Heart right ventricle (tissue), 16 donors: ENCODE data around the gene PSEN2. TPM values are rescaled to one million over a fixed set of nuclear protein-coding genes. Genes with fewer than 3 reads are reported as not detected.

Experiments
- ATAC-seq, 8 donors: fragments of 200-7000 bp; cut with Tn5 transposase; one replicate each; pipeline ENCODE4 v1.9.1; 2020; ENCODE audit warnings: mild to moderate bottlenecking in 8 of 8, moderate library complexity in 8 of 8, moderate number of reproducible peaks in 1 of 8
- DNase-seq, 2 donors: peaks; one replicate each; pipeline ENCODE4 v3.0.0-alpha.2; 2020
- H3K27ac ChIP-seq, 10 donors: fragments of 200-600 bp; sonication (generic) in 2 of 10; one replicate each; pipeline versions ENCODE4 v1.5.0 to v1.8.0; 2020 to 2022; ENCODE audit warnings: mild to moderate bottlenecking in 3 of 10
- H3K27me3 ChIP-seq, 7 donors: fragments of 200-600 bp; one replicate each; pipeline ENCODE4 v1.8.0; 2021 to 2022; ENCODE audit warnings: mild to moderate bottlenecking in 2 of 7
- H3K36me3 ChIP-seq, 9 donors: fragments of 200-600 bp; sonication (generic) in 1 of 9; one replicate each; pipeline versions ENCODE4 v1.5.0 to v1.8.0; 2020 to 2022; ENCODE audit warnings: mild to moderate bottlenecking in 2 of 9
- H3K4me1 ChIP-seq, 9 donors: fragments of 200-600 bp; sonication (generic) in 1 of 9; one replicate each; pipeline versions ENCODE4 v1.5.0 to v1.8.0; 2020 to 2022; ENCODE audit warnings: mild to moderate bottlenecking in 4 of 9
- H3K4me3 ChIP-seq, 10 donors: fragments of 200-600 bp; sonication (generic) in 2 of 10; one replicate each; pipeline versions ENCODE4 v1.5.0 to v1.8.0; 2020 to 2022; ENCODE audit warnings: mild to moderate bottlenecking in 7 of 10, moderate library complexity in 2 of 10
- H3K9me3 ChIP-seq, 11 donors: fragments of 200-600 bp in 10 of 11; sonication (generic) in 2 of 11; one replicate each; pipeline versions ENCODE4 v1.5.0 to v1.8.0; 2013 to 2022; ENCODE audit warnings: mild to moderate bottlenecking in 2 of 11, control low read depth in 1 of 11, moderate library complexity in 1 of 11
- CTCF ChIP-seq, 9 donors: fragments of 200-600 bp; sonication (generic) in 2 of 9; IDR thresholded peaks; one replicate each; pipeline versions ENCODE4 v1.5.0 to v1.8.0; 2021 to 2022; ENCODE audit warnings: antibody characterized with exemption in 9 of 9, mild to moderate bottlenecking in 5 of 9, moderate library complexity in 1 of 9
- WGBS, 2 donors: extraction: QIAGEN DNeasy Blood & Tissue Kit; methylation state at CpG; one replicate each; pipeline ENCODE4 v1.1.7; 2013; ENCODE audit warnings: inconsistent platforms in 1 of 2; 5-methylcytosine and 5-hydroxymethylcytosine counted together
- intact Hi-C, 10 donors: fragments of 100-400 bp; cut with DNase I; formaldehyde crosslinking; loops; one replicate each; pipeline versions ENCODE4 v1.11.1 to v1.14.2; 2022
- polyA plus RNA-seq, 2 donors: library from polyadenylated mRNA; stranded (reverse); fragments of 200-250 nt; gene quantifications; one replicate each; pipeline ENCODE4 v1.2.3, GENCODE V29; 2013
- total RNA-seq, 10 donors: library from RNA; stranded (reverse); fragmentation: NEBNext Ultra II Directional in 3 of 10; extraction: Animal tissue kit (Norgen Biotek cat#: 25700) in 3 of 10; gene quantifications; one replicate each; pipeline versions ENCODE4 v1.2.1 to v1.2.4, GENCODE V29; 2021 to 2023
- donor health status: Arrhythmogenic right ventricular cardiomyopathy.
- donor health status: ischemic (EF 13 %, LVEDD 7.1; RV severe dilation, severe dysfunction).
- donor health status: healthy with polysubstance abuse.
- donor health status: DM: no; HTN: yes; CAD: no.
- donor health status: DM: no; HTN: no; CAD: no.
- donor health status: ischemic (EF 25% LVEDD 6.9; RV normal size, moderate dysfunction).
- donor health status: ischemic (EF 25% LVEDD 5.7; RV mildly dilated, moderate dysfunction).
- donor health status: healthy.
- donor health status: DM: yes; HTN: yes; CAD: no.
- donor health status: Ischemic cardiomyopathy.
- donor health status: ischemic (EF 35%, LVEDD 5.7; RV mildly dilated, moderate dysfunction).
- donor health status: nonischemic (EF 11% LVEDD 7.7; RV severe dilation, severe dysfunction).
- donor health status: DM: yes; HTN: yes; CAD: no.
- donor health status: PGD.
- donor health status: ischemic (EF 29% LVEDD 5.4; RV normal size, mild dysfunction).
- donor health status: nonischemic (EF 23%, LVEDD 6.1; RV moderate dilation, normal function).

PSEN2 gene
- total and polyA plus RNA-seq, 12 donors = 12.9 to 25.8 (median 19.2) TPM

- no peaks in the 10 kb centered on the region for H3K9me3 ChIP-seq
- peak; percentile 69 to 88 (median 83) for ATAC-seq
- WGBS, 2 donors = 32 to 39% methylated on average over 13 of the region's 13 CpGs
- H3K4me3 ChIP-seq = no peak overlapping the region
- peaks cover 0 to 33% (median 0%) of the 10 kb centered on the region in 9 donors for H3K36me3 ChIP-seq
- H3K27ac ChIP-seq = peak overlapping the region in 1 of 10 donors; percentile 49
- DNase-seq = peak; percentile 60 to 66
- peak; percentile 59 to 82 (median 67) for TF ChIP-seq CTCF (IDR thresholded peaks at IDR 0.05)
- H3K27me3 ChIP-seq = no peaks in the 10 kb centered on the region
- peaks cover 0 to 15% (median 6%) of the 10 kb centered on the region in 9 donors for H3K4me1 ChIP-seq
- intact Hi-C loops = loop anchor here in 7 of 10 donors (5.0 to 10.0 kb wide), 10 partner anchors 62 to 535 kb away; no protein-coding TSS in a partner anchor
Observed at GRCh38 chr1:226912587-226913176, 42.3 kb downstream of the PSEN2 start.

GRCh38 chr1:226915672-226915995 is 45.2 kb downstream of the PSEN2 start:
- no peak for ATAC-seq
- WGBS, 2 donors = 28 to 63% methylated on average over 3 of the region's 3 CpGs
- TF ChIP-seq CTCF (IDR thresholded peaks at IDR 0.05) = no peak

GRCh38 chr1:226916497-226916896 is 46.1 kb downstream of the PSEN2 start:
- intact Hi-C loops = loop anchor here in 5 of 10 donors (5.0 to 10.0 kb wide), 6 partner anchors 36 to 518 kb away; no protein-coding TSS in a partner anchor
- no peak for TF ChIP-seq CTCF (IDR thresholded peaks at IDR 0.05)
- Histone ChIP-seq H3K4me3 (no peak overlapping the region), H3K27me3 (no peaks in the 10 kb centered on the region), H3K4me1 (peaks cover 0 to 34% (median 10%) of the 10 kb centered on the region in 9 donors), H3K9me3 (no peaks in the 10 kb centered on the region), H3K27ac (no peak overlapping the region), H3K36me3 (peaks cover 0 to 13% (median 0%) of the 10 kb centered on the region in 9 donors)
- 93 to 97% methylated on average over 2 of the region's 2 CpGs for WGBS, 2 donors
- DNase-seq (no peak), ATAC-seq (no peak)

More at GRCh38 chr1:226915672-226915995, 45.2 kb downstream of the PSEN2 start:
- DNase-seq = no peak
- no peaks in the 10 kb centered on the region for H3K9me3 ChIP-seq
- intact Hi-C loops = loop anchor here in 5 of 10 donors (5.0 to 10.0 kb wide), 6 partner anchors 37 to 519 kb away; no protein-coding TSS in a partner anchor
- peaks cover 0 to 17% (median 0%) of the 10 kb centered on the region in 9 donors for H3K36me3 ChIP-seq
- no peak overlapping the region for H3K4me3 ChIP-seq
- H3K27me3 ChIP-seq = no peaks in the 10 kb centered on the region
- peak overlapping the region in 5 of 10 donors; percentile 1 to 41 (median 37) for H3K27ac ChIP-seq
- H3K4me1 ChIP-seq = peaks cover 0 to 25% (median 10%) of the 10 kb centered on the region in 9 donors

GRCh38 chr1:226919587-226919986 is 49.2 kb downstream of the PSEN2 start:
- peaks cover 0 to 8% (median 0%) of the 10 kb centered on the region in 9 donors for H3K36me3 ChIP-seq
- TF ChIP-seq CTCF (IDR thresholded peaks at IDR 0.05) = no peak
- no peaks in the 10 kb centered on the region for H3K9me3 ChIP-seq
- DNase-seq (no peak), ATAC-seq (no peak)
- no peaks in the 10 kb centered on the region for H3K27me3 ChIP-seq
- intact Hi-C loops = loop anchor here in 5 of 10 donors (5.0 to 10.0 kb wide), 6 partner anchors 33 to 515 kb away; no protein-coding TSS in a partner anchor
- peak overlapping the region; percentile 79 to 89 (median 87) for H3K27ac ChIP-seq
- no peak overlapping the region for H3K4me3 ChIP-seq
- H3K4me1 ChIP-seq = peaks cover 0 to 44% (median 15%) of the 10 kb centered on the region in 9 donors
- 61 to 74% methylated on average over 5 of the region's 5 CpGs for WGBS, 2 donors
